GM12864 (cell line): Measurements from ENCODE around the gene POU4F3.

ENCODE experiments used
- DNase-seq: peaks from one replicate; pipeline ENCODE4 v3.0.0-alpha.2; 2011; ENCODE audit warnings: low read depth
- H3K4me3 ChIP-seq: 2 replicates; pipeline ENCODE4 v1.5.1; 2011; ENCODE audit warnings: mild to moderate bottlenecking, low read depth, low read length, control low read depth
- CTCF ChIP-seq: IDR thresholded peaks from 2 replicates; pipeline ENCODE4 v1.5.1; 2011; ENCODE audit warnings: low read depth, mild to moderate bottlenecking, moderate library complexity, low read length, control low read depth, inconsistent platforms; ENCODE audit errors: missing control alignments

The POU4F3 gene

GRCh38 chr5:146388386-146388785 lies 49.7 kb downstream of the POU4F3 start:
- no peak for DNase-seq
- TF ChIP-seq CTCF: no peak
- no peak overlapping the region for H3K4me3 ChIP-seq

GRCh38 chr5:146390469-146390868 lies 51.8 kb downstream of the POU4F3 start:
- no peak overlapping the region for H3K4me3 ChIP-seq
- peak; percentile 54 for TF ChIP-seq CTCF
- DNase-seq: no peak
